HG03196 (cell line): ENCODE measurements around the gene GHDC.

ENCODE experiments used
- ATAC-seq: cut with Tn5 transposase; IDR thresholded peaks from one replicate; pipeline ENCODE4 v1.9.1; 2021; ENCODE audit not compliant: unreplicated experiment

Gene GHDC

GRCh38 chr17:42183741-42184711 is 10.3 kb downstream of the GHDC start:
- ATAC-seq, result peak; percentile 61

GRCh38 chr17:42182927-42183734 is 11.2 kb downstream of the GHDC start:
- no peak for ATAC-seq

- no peak for ATAC-seq
Measured at GRCh38 chr17:42181851-42182207, 12.5 kb downstream of the GHDC start.

- no peak for ATAC-seq
Measured at GRCh38 chr17:42180922-42181850, 13.1 kb downstream of the GHDC start, which contains the start of gene KCNH4. Gene KCNH4 (minus strand): TSS chr17:42181142. CDS start chr17:42180945, 197 bp downstream.

- no peak for ATAC-seq
Measured at GRCh38 chr17:42180411-42180921, 13.8 kb downstream of the GHDC start.

GRCh38 chr17:42179911-42180410 is 14.3 kb downstream of the GHDC start:
- ATAC-seq, result no peak

- no peak for ATAC-seq
Measured at GRCh38 chr17:42179335-42179734, 15.0 kb downstream of the GHDC start.

GRCh38 chr17:42178817-42179216 is 15.5 kb downstream of the GHDC start:
- no peak for ATAC-seq

GRCh38 chr17:42177684-42178083 is 16.6 kb downstream of the GHDC start:
- no peak for ATAC-seq

- no peak for ATAC-seq
Measured at GRCh38 chr17:42174126-42174783, 20.0 kb downstream of the GHDC start.

- ATAC-seq, result no peak
Measured at GRCh38 chr17:42171831-42172230, 22.5 kb downstream of the GHDC start.

- no peak for ATAC-seq
Measured at GRCh38 chr17:42169351-42169750, 24.9 kb downstream of the GHDC start.

- no peak for ATAC-seq
Measured at GRCh38 chr17:42167807-42168206, 26.5 kb downstream of the GHDC start.

GRCh38 chr17:42166196-42166763 is 28.0 kb downstream of the GHDC start:
- ATAC-seq, result no peak

GRCh38 chr17:42165751-42166150 is 28.5 kb downstream of the GHDC start:
- no peak for ATAC-seq

- no peak for ATAC-seq
Measured at GRCh38 chr17:42163696-42164407, 30.4 kb downstream of the GHDC start.

- ATAC-seq, result no peak
Measured at GRCh38 chr17:42163113-42163512, 31.2 kb downstream of the GHDC start.

GRCh38 chr17:42160531-42160910 is 33.8 kb downstream of the GHDC start:
- ATAC-seq, result no peak
